HepG2 (cell line): ENCODE measurements around the gene SYPL1.

Experiments
- ATF1 ChIP-seq: IDR thresholded peaks from 2 replicates; pipeline ENCODE4 v1.6.1; 2016; ENCODE audit warnings: mild to moderate bottlenecking, control low read depth
- ESRRA ChIP-seq: sonication (generic); formaldehyde crosslinking; IDR thresholded peaks from 2 replicates; pipeline ENCODE4 v1.5.1; 2020; ENCODE audit warnings: mild to moderate bottlenecking, low read depth, missing genetic modification reagents
- MAFK ChIP-seq, 2 experiments: IDR thresholded peaks in 1 of 2; conservative IDR thresholded peaks in 1 of 2; 2 replicates each; pipeline ENCODE4 v1.6.1; 2011; ENCODE audit warnings: improper control_type of control experiment in 2 of 2, low read length in 2 of 2
- POLR2A ChIP-seq, 2 experiments: IDR thresholded peaks; 2 replicates each; pipeline ENCODE4 v1.6.1; 2011; ENCODE audit warnings: low read depth in 2 of 2, low read length in 2 of 2, mild to moderate bottlenecking in 1 of 2, moderate library complexity in 1 of 2; ENCODE audit not compliant: insufficient read depth in 1 of 2
- ZNF225 ChIP-seq: sonication (generic); formaldehyde crosslinking; IDR thresholded peaks from 2 replicates; pipeline ENCODE4 v1.4.0; 2020; ENCODE audit warnings: mild to moderate bottlenecking, missing genetic modification reagents
- ZNF644 ChIP-seq: IDR thresholded peaks from 2 replicates; pipeline ENCODE4 v1.6.1; 2016; ENCODE audit warnings: low read depth
- TF ChIP-seq, protein P1 (sequence below): sonication (generic); formaldehyde crosslinking; IDR thresholded peaks from 2 replicates; pipeline ENCODE4 v1.5.0; 2020; ENCODE audit warnings: mild to moderate bottlenecking, missing genetic modification reagents

DNA sequence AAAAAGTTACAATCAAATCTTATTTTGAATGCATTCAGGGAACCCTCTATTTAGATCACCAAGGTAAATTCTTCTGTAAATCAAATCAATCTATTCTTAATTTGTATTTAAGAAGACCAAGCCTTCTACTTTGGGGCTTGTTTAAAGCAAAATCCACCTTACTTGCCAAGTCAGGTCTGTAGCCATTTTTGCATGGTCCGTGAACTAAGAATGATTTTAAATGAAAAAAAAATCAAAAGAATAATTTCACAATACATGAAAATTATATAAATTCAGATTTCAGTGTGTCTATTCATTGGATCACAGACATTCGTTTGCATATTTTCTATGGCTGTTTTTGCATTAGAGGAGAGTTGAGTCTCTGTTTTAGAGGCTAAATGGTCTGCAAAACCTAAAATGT, 59.4 kb downstream of the SYPL1 start:
- TF ChIP-seq, protein P1, sequence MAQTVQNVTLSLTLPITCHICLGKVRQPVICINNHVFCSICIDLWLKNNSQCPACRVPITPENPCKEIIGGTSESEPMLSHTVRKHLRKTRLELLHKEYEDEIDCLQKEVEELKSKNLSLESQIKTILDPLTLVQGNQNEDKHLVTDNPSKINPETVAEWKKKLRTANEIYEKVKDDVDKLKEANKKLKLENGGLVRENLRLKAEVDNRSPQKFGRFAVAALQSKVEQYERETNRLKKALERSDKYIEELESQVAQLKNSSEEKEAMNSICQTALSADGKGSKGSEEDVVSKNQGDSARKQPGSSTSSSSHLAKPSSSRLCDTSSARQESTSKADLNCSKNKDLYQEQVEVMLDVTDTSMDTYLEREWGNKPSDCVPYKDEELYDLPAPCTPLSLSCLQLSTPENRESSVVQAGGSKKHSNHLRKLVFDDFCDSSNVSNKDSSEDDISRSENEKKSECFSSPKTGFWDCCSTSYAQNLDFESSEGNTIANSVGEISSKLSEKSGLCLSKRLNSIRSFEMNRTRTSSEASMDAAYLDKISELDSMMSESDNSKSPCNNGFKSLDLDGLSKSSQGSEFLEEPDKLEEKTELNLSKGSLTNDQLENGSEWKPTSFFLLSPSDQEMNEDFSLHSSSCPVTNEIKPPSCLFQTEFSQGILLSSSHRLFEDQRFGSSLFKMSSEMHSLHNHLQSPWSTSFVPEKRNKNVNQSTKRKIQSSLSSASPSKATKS, result no peak
- TF ChIP-seq ZNF225 (CRISPR knock-in tag), result no peak
- no peak for TF ChIP-seq ESRRA (CRISPR knock-in tag)
- no peak for TF ChIP-seq ATF1 (CRISPR knock-in tag)
- no peak for TF ChIP-seq MAFK (conservative IDR thresholded peaks at IDR 0.05 in 1 of 2, IDR thresholded peaks at IDR 0.05 in 1 of 2; ENCODE audit: low read length in 2 of 2)
- TF ChIP-seq POLR2A (IDR thresholded peaks at IDR 0.05; ENCODE audit: insufficient read depth in 1 of 2, low read depth in 2 of 2, low read length in 2 of 2), result no peak
- no peak for TF ChIP-seq ZNF644
